GM19238 (cell line): Measurements from ENCODE around the gene ZP4.
"Not testable (repeated sequence)": the region's sequence is repeated elsewhere in the genome, so short reads cannot be mapped to it uniquely, and the experiment has no call there.

Experiments used
- DNase-seq: peaks from one replicate; pipeline ENCODE4 v3.0.0; 2011; ENCODE audit warnings: low spot score; ENCODE audit not compliant: insufficient read length

ZP4 gene

GRCh38 chr1:237878406-237878805 is 12.3 kb downstream of the ZP4 start:
- no peak for DNase-seq

- no peak for DNase-seq
These were observed 13.1 kb downstream of the ZP4 start for GRCh38 chr1:237877631-237878030.

DNA sequence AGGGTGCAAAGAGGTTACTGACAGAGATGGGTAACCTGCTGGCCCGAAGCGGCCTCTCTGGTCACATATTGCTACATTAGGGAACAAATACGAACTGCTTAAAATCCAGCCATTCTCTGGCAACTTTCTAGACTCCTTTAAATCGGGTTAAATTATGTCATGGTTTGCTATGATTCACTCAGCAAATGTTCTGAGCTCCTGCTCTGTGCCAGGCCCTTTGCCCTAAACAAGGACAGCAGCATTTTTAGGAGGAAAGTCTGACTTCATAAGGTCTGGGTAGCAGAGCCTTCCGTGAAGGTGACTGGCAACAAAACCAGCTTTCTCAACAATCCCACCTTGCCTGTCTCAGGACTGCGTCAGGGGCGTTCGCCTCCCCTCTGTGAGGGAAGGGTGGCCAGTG is 15.4 kb downstream of the ZP4 start:
- no peak for DNase-seq

- DNase-seq: no peak
These were observed 17.1 kb downstream of the ZP4 start for GRCh38 chr1:237873487-237874211.

- no peak for DNase-seq
These were observed 21.7 kb downstream of the ZP4 start for GRCh38 chr1:237868817-237869600.

DNA sequence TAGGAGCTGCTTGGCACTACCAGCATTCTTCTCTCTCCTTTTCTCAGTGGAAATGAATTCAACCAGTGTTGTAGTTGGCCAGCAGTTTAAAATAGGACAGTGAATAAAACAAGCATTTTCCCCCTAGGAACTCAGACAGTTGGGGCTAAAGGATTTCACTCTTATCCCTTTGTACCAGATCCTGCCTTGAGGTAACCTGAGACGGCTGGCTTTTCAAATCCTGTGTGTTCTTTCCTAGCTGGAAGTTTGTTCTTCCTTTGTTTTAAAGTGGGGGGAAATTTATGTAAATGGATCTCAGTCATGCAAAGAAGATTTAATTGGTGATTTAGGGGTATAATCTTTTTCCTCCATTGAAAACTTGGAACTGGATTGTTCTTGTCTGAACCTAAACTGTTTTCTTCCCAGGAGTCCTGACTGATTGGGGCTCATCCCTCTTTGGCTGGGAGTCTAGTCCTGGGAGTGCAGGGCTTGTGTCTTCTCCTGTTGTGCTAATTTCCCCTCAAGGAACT is 23.3 kb downstream of the ZP4 start:
- no peak for DNase-seq

GRCh38 chr1:237864338-237865244 is 26.1 kb downstream of the ZP4 start:
- DNase-seq: peak; percentile 7

DNA sequence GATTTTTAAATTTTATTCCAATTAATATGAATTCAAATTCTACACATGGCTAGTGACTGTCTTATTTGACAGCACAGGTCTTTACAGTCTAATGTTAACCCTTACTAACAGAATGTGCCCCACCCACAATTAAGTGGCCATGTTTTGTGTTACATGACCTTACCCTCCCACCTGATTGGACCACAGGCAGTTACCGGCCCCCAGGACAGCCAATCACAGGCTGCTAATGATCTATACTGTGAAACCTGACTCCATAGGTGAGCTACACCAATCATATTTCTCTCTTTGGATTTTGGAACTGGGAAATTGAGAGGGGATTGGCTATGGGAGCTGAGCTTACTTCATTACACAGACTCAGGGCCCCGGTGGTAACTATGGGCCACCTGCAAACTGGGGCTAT is 27.5 kb downstream of the ZP4 start:
- DNase-seq: no peak

DNA sequence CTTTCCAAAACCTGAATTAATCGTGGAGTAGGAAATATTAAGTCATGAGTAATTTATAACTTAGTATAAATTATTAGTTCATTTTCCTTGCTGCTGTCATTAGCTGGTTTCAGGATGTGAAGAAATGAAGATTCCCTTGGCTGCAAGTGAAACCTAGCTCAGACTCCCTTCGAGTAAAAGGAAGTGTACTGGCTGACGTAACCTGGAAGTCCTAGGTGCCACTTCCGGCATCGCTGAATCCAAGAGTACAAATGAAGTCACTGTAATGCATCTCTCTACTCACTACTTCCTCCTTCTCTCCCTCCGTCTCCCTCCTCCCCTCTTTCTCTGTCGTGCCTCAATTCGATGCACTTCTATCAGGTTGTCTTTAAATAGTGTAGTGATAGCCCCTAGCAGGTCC is 28.8 kb downstream of the ZP4 start:
- DNase-seq: no peak

DNA sequence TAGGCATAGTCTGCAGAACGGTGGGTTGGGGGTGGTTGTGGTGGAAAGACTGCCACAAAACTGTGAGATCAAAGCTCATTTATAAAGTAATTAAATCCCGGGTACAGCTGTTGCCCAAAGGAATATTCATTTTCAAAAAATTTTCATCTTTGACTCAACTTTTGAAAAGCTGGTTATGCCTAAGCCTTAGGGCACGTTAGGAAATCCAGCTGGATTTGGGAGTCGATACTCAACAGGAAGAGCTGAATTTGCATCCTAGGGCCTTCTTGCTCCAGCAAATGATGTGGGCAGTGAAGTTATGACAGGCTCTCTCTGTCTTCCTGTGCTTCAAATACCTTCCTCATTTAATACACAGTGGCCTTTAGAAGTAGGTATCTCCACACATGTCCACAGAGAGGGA is 31.7 kb downstream of the ZP4 start:
- DNase-seq: no peak

DNA sequence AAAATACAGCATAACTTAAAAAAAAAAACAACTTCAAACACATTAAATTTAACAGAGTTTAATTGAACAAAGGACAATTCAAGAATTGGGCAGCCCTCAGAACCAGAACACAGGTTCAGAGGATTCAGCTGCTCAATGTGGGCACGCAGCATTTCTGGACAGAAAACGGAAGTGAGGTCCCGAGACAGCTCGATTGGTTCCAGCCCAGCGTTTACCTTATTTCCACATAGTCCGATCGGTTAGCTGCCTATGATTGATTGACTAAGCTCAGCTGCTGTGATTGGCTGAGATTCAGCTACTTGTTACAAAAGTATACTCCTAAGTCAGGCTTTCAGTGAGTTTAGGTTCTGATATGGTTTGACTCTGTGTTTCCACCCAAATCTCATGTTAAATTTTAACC is 33.3 kb downstream of the ZP4 start:
- no peak for DNase-seq

- no peak for DNase-seq
These were observed 38.4 kb downstream of the ZP4 start for GRCh38 chr1:237852342-237852741.

- no peak for DNase-seq
These were observed 39.4 kb downstream of the ZP4 start for GRCh38 chr1:237851210-237851845.

DNA sequence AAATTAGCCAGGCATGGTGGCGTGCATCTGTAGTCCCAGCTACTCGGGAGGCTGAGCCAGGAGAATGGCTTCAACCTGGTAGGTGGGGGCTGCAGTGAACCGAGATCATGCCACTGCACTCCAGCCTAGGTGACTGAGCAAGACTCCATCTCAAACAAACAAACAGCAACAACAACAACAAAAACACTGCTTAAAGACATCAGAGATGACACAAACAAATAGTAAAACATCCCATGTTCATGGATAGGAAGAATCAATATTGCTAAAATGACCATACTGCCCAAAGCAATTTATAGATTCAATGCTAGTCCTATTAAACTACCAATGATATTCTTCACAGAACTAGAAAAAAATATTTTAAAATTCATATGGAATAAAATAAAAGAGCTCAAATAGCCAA is 47.2 kb downstream of the ZP4 start:
- not testable (repeated sequence) for DNase-seq

DNA sequence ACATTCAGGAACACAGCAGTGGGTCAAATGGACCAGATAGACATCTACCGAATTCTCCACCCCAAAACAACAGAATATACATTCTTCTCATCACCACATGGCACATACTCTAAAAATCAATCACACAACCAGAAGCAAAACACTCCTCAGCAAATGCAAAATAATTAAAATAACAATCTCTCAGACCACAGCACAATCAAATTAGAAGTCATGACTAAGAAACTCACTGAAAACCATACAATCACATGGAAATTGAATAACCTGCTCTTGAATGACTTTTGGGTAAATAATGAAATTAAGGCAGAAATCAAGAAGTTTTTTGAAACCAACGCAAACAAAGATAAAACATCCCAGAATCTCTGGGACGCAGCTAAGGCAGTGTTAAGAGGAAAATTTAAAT is 49.2 kb downstream of the ZP4 start:
- no peak for DNase-seq

DNA sequence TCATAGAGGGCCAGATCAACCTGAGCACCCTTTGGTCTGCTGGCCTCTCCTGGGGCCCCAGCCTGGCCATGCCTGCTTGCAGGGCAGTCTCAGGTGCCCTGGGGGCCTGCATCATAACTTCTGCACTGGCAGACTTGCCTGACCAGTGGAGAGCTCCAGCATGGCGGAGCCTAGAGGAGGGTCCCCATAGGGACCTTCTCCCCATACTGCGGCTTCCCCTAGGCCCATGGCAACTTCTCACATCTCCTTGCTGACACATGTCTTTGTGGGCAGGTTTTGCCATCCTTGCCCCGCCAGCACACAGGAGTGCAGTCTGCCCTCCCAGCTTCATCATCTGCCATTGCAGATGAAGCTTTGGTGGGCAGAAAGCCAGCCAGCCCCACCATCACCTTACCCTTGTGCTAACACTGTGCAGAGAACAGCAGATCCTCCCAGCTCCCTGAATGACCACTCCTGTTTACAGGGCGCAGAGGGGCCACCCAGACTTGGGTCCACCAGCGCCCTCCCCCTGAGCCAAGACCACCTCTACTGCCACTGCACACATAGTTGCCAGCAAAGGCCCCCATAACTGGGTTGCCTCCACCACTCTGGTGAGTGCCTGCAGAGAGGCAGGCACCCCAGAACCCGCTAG is 51.7 kb downstream of the ZP4 start:
- no peak for DNase-seq

GRCh38 chr1:237838320-237838719 is 52.4 kb downstream of the ZP4 start:
- no peak for DNase-seq

GRCh38 chr1:237834461-237834860 is 56.3 kb downstream of the ZP4 start:
- no peak for DNase-seq

DNA sequence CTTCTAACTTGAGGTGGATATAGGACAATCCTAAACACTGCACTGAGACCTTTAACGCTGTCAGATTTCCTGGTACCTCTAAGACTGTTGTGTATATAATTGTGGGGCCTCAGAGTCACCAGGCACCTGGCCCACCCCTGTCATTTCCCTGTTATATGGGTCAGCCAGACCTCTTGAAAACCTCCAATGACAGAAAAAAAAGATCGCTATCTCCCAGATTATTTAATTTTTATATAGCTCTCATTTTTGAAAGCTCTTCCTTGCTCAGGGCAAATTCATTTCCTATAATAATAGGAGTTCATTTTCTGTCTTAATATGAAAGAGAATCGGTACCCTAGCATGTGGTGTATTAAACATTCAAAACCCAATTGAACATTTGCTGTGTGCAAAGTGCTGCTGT is 56.7 kb downstream of the ZP4 start:
- no peak for DNase-seq

DNA sequence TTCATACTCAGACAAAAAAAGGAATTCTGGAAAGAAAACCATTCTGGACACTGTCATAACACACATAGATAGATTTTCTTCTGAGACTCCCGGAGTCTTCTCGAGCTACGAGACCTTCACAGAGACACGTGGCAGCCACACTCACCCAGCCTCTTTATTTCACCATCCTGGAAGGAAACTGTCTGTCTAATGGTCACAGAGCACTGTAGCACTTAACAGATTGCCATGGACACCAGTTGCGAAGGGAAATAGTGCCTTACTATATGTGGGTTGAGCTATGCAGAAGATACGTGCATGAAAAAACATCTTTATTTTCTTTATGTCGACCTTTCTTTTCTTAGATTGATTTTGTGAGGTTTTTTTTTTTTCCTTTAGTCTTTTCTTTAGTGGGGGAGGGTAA is 57.9 kb downstream of the ZP4 start:
- DNase-seq: no peak
